B cell (primary cell): Measurements from ENCODE around the gene IL25. TPM values are rescaled to one million over a fixed set of nuclear protein-coding genes. Genes with fewer than 3 reads are reported as not detected.

Experiments
- ATAC-seq: fragments of 200-7000 bp; cut with Tn5 transposase; one replicate; pipeline ENCODE4 v1.10.0; 2021; ENCODE audit warnings: low read depth, mild to moderate bottlenecking, moderate number of reproducible peaks, moderate library complexity
- CTCF ChIA-PET: fragments of 350-600 bp; sonication (Branson Sonifier 250); formaldehyde crosslinking; loops from one replicate; lab custom pipeline; 2021; ENCODE audit warnings: antibody characterized with exemption, inconsistent platforms; lab: Charles Lee
- POLR2A ChIA-PET: fragments of 350-600 bp; sonication (Branson Sonifier 250); formaldehyde crosslinking; loops from one replicate; lab custom pipeline; 2021; ENCODE audit warnings: antibody characterized with exemption; lab: Charles Lee
- DNase-seq: peaks from one replicate; pipeline ENCODE4 v3.0.0; 2013
- H2AFZ ChIP-seq: 2 replicates; pipeline ENCODE4 v1.6.1; 2012; ENCODE audit warnings: mild to moderate bottlenecking, low read depth, low read length; ENCODE audit not compliant: insufficient read depth, poor library complexity, severe bottlenecking
- H3K27ac ChIP-seq, 2 donors: 1 replicate in 1 of 2; 2 replicates in 1 of 2; pipeline ENCODE4 v1.5.1; 2012 to 2013; ENCODE audit warnings: low read length in 2 of 2, mild to moderate bottlenecking in 2 of 2, moderate library complexity in 1 of 2
- H3K27me3 ChIP-seq, 4 experiments: fragments of 200-600 bp in 1 of 4; sonication (generic) in 1 of 4; replicated peaks in 1 of 4; 1 replicate in 2 of 4; 2 replicates in 2 of 4; pipeline versions ENCODE4 v1.6.1 to v1.7.0; 2013 to 2016; ENCODE audit warnings: low read length in 3 of 4, mild to moderate bottlenecking in 2 of 4, mixed read lengths in 1 of 4, moderate library complexity in 1 of 4; ENCODE audit not compliant: insufficient read depth in 4 of 4, control insufficient read depth in 3 of 4; ENCODE audit errors: control extremely low read depth in 1 of 4
- H3K36me3 ChIP-seq, 2 experiments: replicated peaks in 1 of 2; 1 replicate in 1 of 2; 2 replicates in 1 of 2; pipeline versions ENCODE4 v1.6.1 to v1.7.1; 2013; ENCODE audit warnings: low read length in 1 of 2; ENCODE audit not compliant: insufficient read depth in 2 of 2, control insufficient read depth in 1 of 2; ENCODE audit errors: control extremely low read depth in 1 of 2, extremely low read depth in 1 of 2
- H3K4me1 ChIP-seq, 2 donors: fragments of 200-600 bp in 1 of 2; sonication (generic) in 1 of 2; 1 replicate in 1 of 2; 2 replicates in 1 of 2; pipeline versions ENCODE4 v1.5.1 to v1.6.1; 2013 to 2017; ENCODE audit warnings: low read length in 2 of 2; ENCODE audit not compliant: control insufficient read depth in 2 of 2, insufficient read depth in 2 of 2
- H3K4me2 ChIP-seq: replicated peaks from 2 replicates; pipeline ENCODE3; 2012; ENCODE audit warnings: mild to moderate bottlenecking, low read depth, low read length; ENCODE audit not compliant: poor library complexity, severe bottlenecking
- H3K4me3 ChIP-seq, 5 experiments: fragments of 200-600 bp in 1 of 5; sonication (generic) in 1 of 5; 1 replicate in 3 of 5; 2 replicates in 2 of 5; pipeline versions ENCODE4 v1.5.1 to v1.7.0; 2011 to 2016; ENCODE audit warnings: low read length in 4 of 5, mild to moderate bottlenecking in 4 of 5, low read depth in 2 of 5, control low read depth in 1 of 5, moderate library complexity in 1 of 5; ENCODE audit not compliant: insufficient read depth in 1 of 5; ENCODE audit errors: control extremely low read depth in 1 of 5, extremely low read depth in 1 of 5
- H3K79me2 ChIP-seq: fragments of 200-600 bp; sonication (generic); one replicate; pipeline ENCODE4 v1.6.0; 2016; ENCODE audit warnings: low read length; ENCODE audit not compliant: control insufficient read depth, insufficient read depth
- H3K9ac ChIP-seq: fragments of 200-600 bp; sonication (generic); 2 replicates; pipeline ENCODE4 v1.6.1; 2017; ENCODE audit warnings: mild to moderate bottlenecking, low read length, moderate library complexity
- H3K9me3 ChIP-seq, 3 donors: one replicate each; pipeline versions ENCODE4 v1.6.1 to v1.7.1; 2013; ENCODE audit warnings: low read length in 2 of 3; ENCODE audit not compliant: control insufficient read depth in 2 of 3, insufficient read depth in 1 of 3; ENCODE audit errors: control extremely low read depth in 1 of 3
- H4K20me1 ChIP-seq: 2 replicates; pipeline ENCODE4 v1.6.0; 2012; ENCODE audit warnings: mild to moderate bottlenecking, low read length; ENCODE audit not compliant: insufficient read depth, control insufficient read depth, poor library complexity, severe bottlenecking
- H3K27ac Mint-ChIP-seq: one replicate; pipeline ENCODE4 v1.8.0; 2021; ENCODE audit warnings: mixed read lengths
- H3K27me3 Mint-ChIP-seq: one replicate; pipeline ENCODE4 v1.8.0; 2021; ENCODE audit warnings: mixed read lengths
- H3K4me1 Mint-ChIP-seq: one replicate; pipeline ENCODE4 v1.8.0; 2021; ENCODE audit warnings: mixed read lengths
- H3K4me3 Mint-ChIP-seq: one replicate; pipeline ENCODE4 v1.8.0; 2021; ENCODE audit warnings: mixed read lengths
- H3K9me3 Mint-ChIP-seq: one replicate; pipeline ENCODE4 v1.8.0; 2022; ENCODE audit warnings: mixed read lengths; ENCODE audit not compliant: insufficient read depth
- EZH2 ChIP-seq: IDR thresholded peaks from 2 replicates; pipeline ENCODE4 v1.6.1; 2012; ENCODE audit warnings: borderline replicate concordance, low read depth, mild to moderate bottlenecking, moderate library complexity, low read length; ENCODE audit not compliant: insufficient read depth, poor library complexity, severe bottlenecking
- WGBS: methylation state at CpG from one replicate; pipeline ENCODE4 v1.1.5; 2013; ENCODE audit warnings: missing lambda C conversion rate; ENCODE audit not compliant: insufficient coverage; 5-methylcytosine and 5-hydroxymethylcytosine counted together
- intact Hi-C: fragments of 100-400 bp; cut with micrococcal nuclease; formaldehyde crosslinking; loops from one replicate; pipeline ENCODE4 v1.10.0; 2022
- polyA plus RNA-seq: library from polyadenylated mRNA; depleted of rRNA; stranded (reverse); fragments of >200 nt; gene quantifications from 2 replicates; pipeline ENCODE4 v1.2.3, GENCODE V29; 2012
- total RNA-seq, 2 donors: library from RNA; stranded (reverse); fragments of 120-200 nt in 1 of 2; gene quantifications; 1 replicate in 1 of 2; 2 replicates in 1 of 2; pipeline versions ENCODE4 v1.2.3 to v1.2.4, GENCODE V29; 2013 to 2022
- TF ChIP-seq, protein P1 (sequence below): fragments of 200-600 bp; IDR thresholded peaks from one replicate; pipeline ENCODE4 v1.8.0; 2022; ENCODE audit warnings: antibody characterized with exemption, mild to moderate bottlenecking

IL25 gene
- total and polyA plus RNA-seq, 2 donors (not counting 1 experiment from before 2014, with no cell fraction given): not detected

DNA sequence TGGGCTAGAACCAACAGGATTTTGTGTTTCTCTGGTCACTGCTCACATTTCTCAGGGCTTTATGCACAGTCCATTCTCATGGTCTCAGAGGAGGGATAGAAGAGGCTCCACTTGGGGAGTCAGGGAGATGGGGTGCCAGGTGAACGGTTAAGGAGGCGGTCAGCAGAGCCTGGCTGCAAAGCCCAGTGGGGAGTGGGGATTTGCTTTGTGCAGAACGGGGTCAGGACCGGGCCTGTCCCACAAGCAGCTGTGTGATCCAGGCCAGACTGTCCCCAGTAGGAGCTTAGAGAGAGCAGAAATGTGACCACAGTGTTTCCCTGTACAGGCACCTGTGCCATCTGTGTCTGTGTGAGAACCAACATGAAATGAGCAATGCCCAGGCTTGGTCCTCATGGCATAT, 8.4 kb downstream of the IL25 start:
- H3K79me2 ChIP-seq: no peaks in the 10 kb centered on the region
- ChIA-PET CTCF (interaction anchor here (0.8 to 8.7 kb wide), 18 partner anchors 11 to 395 kb away, joined by 3 to 129 read pairs (median 9); partner anchors contain the start of genes PABPN1 and SLC22A17), POLR2A (no interaction called here)
- H2AFZ ChIP-seq: no peak overlapping the region
- TF ChIP-seq EZH2: no peak
- TF ChIP-seq, protein P1, sequence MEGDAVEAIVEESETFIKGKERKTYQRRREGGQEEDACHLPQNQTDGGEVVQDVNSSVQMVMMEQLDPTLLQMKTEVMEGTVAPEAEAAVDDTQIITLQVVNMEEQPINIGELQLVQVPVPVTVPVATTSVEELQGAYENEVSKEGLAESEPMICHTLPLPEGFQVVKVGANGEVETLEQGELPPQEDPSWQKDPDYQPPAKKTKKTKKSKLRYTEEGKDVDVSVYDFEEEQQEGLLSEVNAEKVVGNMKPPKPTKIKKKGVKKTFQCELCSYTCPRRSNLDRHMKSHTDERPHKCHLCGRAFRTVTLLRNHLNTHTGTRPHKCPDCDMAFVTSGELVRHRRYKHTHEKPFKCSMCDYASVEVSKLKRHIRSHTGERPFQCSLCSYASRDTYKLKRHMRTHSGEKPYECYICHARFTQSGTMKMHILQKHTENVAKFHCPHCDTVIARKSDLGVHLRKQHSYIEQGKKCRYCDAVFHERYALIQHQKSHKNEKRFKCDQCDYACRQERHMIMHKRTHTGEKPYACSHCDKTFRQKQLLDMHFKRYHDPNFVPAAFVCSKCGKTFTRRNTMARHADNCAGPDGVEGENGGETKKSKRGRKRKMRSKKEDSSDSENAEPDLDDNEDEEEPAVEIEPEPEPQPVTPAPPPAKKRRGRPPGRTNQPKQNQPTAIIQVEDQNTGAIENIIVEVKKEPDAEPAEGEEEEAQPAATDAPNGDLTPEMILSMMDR: no peak
- no peaks in the 10 kb centered on the region for H4K20me1 ChIP-seq
- H3K27me3 ChIP-seq: peaks cover 0 to 16% (median 0%) of the 10 kb centered on the region in 4 experiments
- H3K9me3 Mint-ChIP-seq: no peaks in the 10 kb centered on the region
- no peaks in the 10 kb centered on the region for H3K4me1 Mint-ChIP-seq
- H3K4me2 ChIP-seq: no peak overlapping the region
- intact Hi-C loops: loop anchor here (1.0 kb wide), 1 partner anchor 261 kb away; no protein-coding TSS in a partner anchor
- no peak overlapping the region for H3K27ac ChIP-seq
- WGBS: 94% methylated on average over 4 of the region's 4 CpGs
- H3K36me3 ChIP-seq: no peaks in the 10 kb centered on the region
- DNase-seq (no peak), ATAC-seq (no peak)
- no peak overlapping the region for H3K9ac ChIP-seq
- peaks cover 25% of the 10 kb centered on the region for H3K27me3 Mint-ChIP-seq
- H3K9me3 ChIP-seq: no peaks in the 10 kb centered on the region
- no peak overlapping the region for H3K27ac Mint-ChIP-seq
- no peaks in the 10 kb centered on the region for H3K4me1 ChIP-seq
- H3K4me3 ChIP-seq: no peak overlapping the region
- no peak overlapping the region for H3K4me3 Mint-ChIP-seq

DNA sequence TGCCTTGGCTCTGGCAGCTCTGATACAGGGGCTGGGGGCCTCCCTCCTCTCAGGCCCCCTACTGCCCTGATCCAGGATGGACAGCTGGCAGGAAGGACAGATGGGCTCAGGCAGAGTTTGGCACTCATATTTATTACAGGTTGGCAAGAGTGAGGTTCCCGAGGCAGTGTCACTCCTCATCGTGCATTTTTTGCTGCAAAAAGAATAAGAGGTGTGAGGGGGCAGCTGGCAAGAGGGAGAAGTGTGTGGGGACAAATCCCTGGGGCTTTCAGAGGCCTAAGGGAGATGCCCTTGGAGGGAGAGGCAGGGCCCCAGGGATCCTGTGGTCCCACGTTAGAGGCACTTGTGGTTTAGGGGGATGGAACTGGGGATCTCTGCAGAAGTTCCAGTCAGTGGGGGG, 9.3 kb downstream of the IL25 start:
- no peak overlapping the region for H3K27ac Mint-ChIP-seq
- ChIA-PET CTCF (interaction anchor here (5.7 to 8.7 kb wide), 2 partner anchors 114 to 261 kb away, joined by 48 to 129 read pairs; no protein-coding TSS in a partner anchor), POLR2A (no interaction called here)
- Histone ChIP-seq H3K4me2 (no peak overlapping the region), H3K36me3 (no peaks in the 10 kb centered on the region), H3K79me2 (no peaks in the 10 kb centered on the region), H3K9me3 (no peaks in the 10 kb centered on the region), H2AFZ (no peak overlapping the region), H3K4me1 (no peaks in the 10 kb centered on the region), H3K4me3 (no peak overlapping the region), H3K9ac (no peak overlapping the region), H3K27me3 (peaks cover 0 to 16% (median 0%) of the 10 kb centered on the region in 4 experiments), H3K27ac (no peak overlapping the region), H4K20me1 (no peaks in the 10 kb centered on the region)
- WGBS: 13% methylated on average over 3 of the region's 3 CpGs
- H3K4me3 Mint-ChIP-seq: no peak overlapping the region
- intact Hi-C loops: no loop called here
- TF ChIP-seq, protein P1: no peak
- TF ChIP-seq EZH2: no peak
- no peaks in the 10 kb centered on the region for H3K9me3 Mint-ChIP-seq
- peaks cover 28% of the 10 kb centered on the region for H3K27me3 Mint-ChIP-seq
- H3K4me1 Mint-ChIP-seq: no peaks in the 10 kb centered on the region
- no peak for DNase-seq
- no peak for ATAC-seq
